Nephron progenitor cell (in vitro differentiated cells): Measurements from ENCODE around the gene DPEP2NB.
"Not testable (repeated sequence)": the region's sequence is repeated elsewhere in the genome, so short reads cannot be mapped to it uniquely, and the experiment has no call there.

Experiments
- DNase-seq: peaks from one replicate; pipeline ENCODE4 v3.0.0; 2021
- H3K27ac Mint-ChIP-seq: 2 replicates; pipeline ENCODE4 v1.8.0; 2021; ENCODE audit warnings: mild to moderate bottlenecking, moderate library complexity, mixed read lengths
- H3K27me3 Mint-ChIP-seq: 2 replicates; pipeline ENCODE4 v1.8.0; 2021; ENCODE audit warnings: mild to moderate bottlenecking, low read depth, mixed read lengths; ENCODE audit not compliant: poor library complexity
- H3K36me3 Mint-ChIP-seq: 2 replicates; pipeline ENCODE4 v1.8.0; 2021; ENCODE audit warnings: low read depth, mixed read lengths
- H3K4me1 Mint-ChIP-seq: 2 replicates; pipeline ENCODE4 v1.8.0; 2021; ENCODE audit warnings: mixed read lengths
- H3K4me3 Mint-ChIP-seq: 2 replicates; pipeline ENCODE4 v1.8.0; 2021; ENCODE audit warnings: mild to moderate bottlenecking, moderate library complexity, mixed read lengths
- H3K9me3 Mint-ChIP-seq: 2 replicates; pipeline ENCODE4 v1.8.0; 2021; ENCODE audit warnings: mild to moderate bottlenecking, moderate library complexity, mixed read lengths
- CTCF ChIP-seq: fragments of 200-600 bp; sonication (generic); IDR thresholded peaks from 2 replicates; pipeline ENCODE4 v1.5.0; 2021; ENCODE audit warnings: antibody characterized with exemption

The DPEP2NB gene

GRCh38 chr16:68009157-68009735 lies 6.5 kb downstream of the DPEP2NB start:
- no peak for DNase-seq
- H3K4me1 Mint-ChIP-seq = peaks cover 15% of the 10 kb centered on the region
- peaks cover 29% of the 10 kb centered on the region for H3K27me3 Mint-ChIP-seq
- H3K27ac Mint-ChIP-seq = no peak overlapping the region
- no peak for TF ChIP-seq CTCF
- no peaks in the 10 kb centered on the region for H3K9me3 Mint-ChIP-seq
- H3K4me3 Mint-ChIP-seq = no peak overlapping the region
- no peaks in the 10 kb centered on the region for H3K36me3 Mint-ChIP-seq

GRCh38 chr16:68005786-68006286 lies 9.9 kb downstream of the DPEP2NB start:
- peaks cover 15% of the 10 kb centered on the region for H3K27me3 Mint-ChIP-seq
- DNase-seq = no peak
- H3K4me1 Mint-ChIP-seq = peaks cover 15% of the 10 kb centered on the region
- no peak overlapping the region for H3K4me3 Mint-ChIP-seq
- H3K36me3 Mint-ChIP-seq = no peaks in the 10 kb centered on the region
- TF ChIP-seq CTCF = no peak
- no peaks in the 10 kb centered on the region for H3K9me3 Mint-ChIP-seq
- H3K27ac Mint-ChIP-seq = peak overlapping the region; percentile 95

- Mint-ChIP-seq H3K27ac (no peak overlapping the region), H3K27me3 (peaks cover 19% of the 10 kb centered on the region), H3K4me1 (peaks cover 19% of the 10 kb centered on the region), H3K4me3 (no peak overlapping the region), H3K9me3 (no peaks in the 10 kb centered on the region), H3K36me3 (no peaks in the 10 kb centered on the region)
- DNase-seq = no peak
- no peak for TF ChIP-seq CTCF
These were observed 10.5 kb downstream of the DPEP2NB start for GRCh38 chr16:68005211-68005610.

- no peak for DNase-seq
- H3K9me3 Mint-ChIP-seq = no peaks in the 10 kb centered on the region
- peaks cover 25% of the 10 kb centered on the region for H3K4me1 Mint-ChIP-seq
- TF ChIP-seq CTCF = no peak
- H3K4me3 Mint-ChIP-seq = no peak overlapping the region
- no peaks in the 10 kb centered on the region for H3K36me3 Mint-ChIP-seq
- peaks cover 13% of the 10 kb centered on the region for H3K27me3 Mint-ChIP-seq
- H3K27ac Mint-ChIP-seq = no peak overlapping the region
These were observed 12.7 kb downstream of the DPEP2NB start for GRCh38 chr16:68003031-68003430.

GRCh38 chr16:68000450-68000849 lies 15.3 kb downstream of the DPEP2NB start:
- peaks cover 7% of the 10 kb centered on the region for H3K27me3 Mint-ChIP-seq
- H3K27ac Mint-ChIP-seq = no peak overlapping the region
- no peak for TF ChIP-seq CTCF
- peaks cover 3% of the 10 kb centered on the region for H3K9me3 Mint-ChIP-seq
- H3K36me3 Mint-ChIP-seq = no peaks in the 10 kb centered on the region
- peaks cover 22% of the 10 kb centered on the region for H3K4me1 Mint-ChIP-seq
- H3K4me3 Mint-ChIP-seq = no peak overlapping the region
- DNase-seq = no peak

GRCh38 chr16:67999985-68000384 lies 15.7 kb downstream of the DPEP2NB start:
- no peaks in the 10 kb centered on the region for H3K36me3 Mint-ChIP-seq
- no peak for DNase-seq
- no peak overlapping the region for H3K27ac Mint-ChIP-seq
- H3K4me3 Mint-ChIP-seq = no peak overlapping the region
- peaks cover 22% of the 10 kb centered on the region for H3K4me1 Mint-ChIP-seq
- H3K9me3 Mint-ChIP-seq = peaks cover 3% of the 10 kb centered on the region
- TF ChIP-seq CTCF = no peak
- peaks cover 7% of the 10 kb centered on the region for H3K27me3 Mint-ChIP-seq

GRCh38 chr16:67998779-67999688 lies 16.7 kb downstream of the DPEP2NB start, which contains the start of gene DPEP2:
DPEP2 (minus strand) TSS chr16:67999484; CDS start chr16:67993212, 6,272 bp downstream.
- not testable (repeated sequence) for H3K27me3 Mint-ChIP-seq, H3K36me3 Mint-ChIP-seq, DNase-seq, H3K4me3 Mint-ChIP-seq, H3K9me3 Mint-ChIP-seq
- H3K27ac Mint-ChIP-seq = peak within 1 kb of the TSS; percentile 64
- H3K4me1 Mint-ChIP-seq = peaks cover 23% of the 10 kb centered on the region

GRCh38 chr16:67998231-67998778 lies 17.4 kb downstream of the DPEP2NB start:
- not testable (repeated sequence) for H3K27ac Mint-ChIP-seq, H3K36me3 Mint-ChIP-seq, H3K27me3 Mint-ChIP-seq, DNase-seq, H3K9me3 Mint-ChIP-seq, H3K4me3 Mint-ChIP-seq
- H3K4me1 Mint-ChIP-seq = peaks cover 28% of the 10 kb centered on the region
